Measurements from ENCODE around the gene CREBBP. TPM values are rescaled to one million over a fixed set of nuclear protein-coding genes. Genes with fewer than 3 reads are reported as not detected.

The CREBBP gene
- total RNA-seq, 1 donor from 2014 or later = 131 TPM

DNA sequence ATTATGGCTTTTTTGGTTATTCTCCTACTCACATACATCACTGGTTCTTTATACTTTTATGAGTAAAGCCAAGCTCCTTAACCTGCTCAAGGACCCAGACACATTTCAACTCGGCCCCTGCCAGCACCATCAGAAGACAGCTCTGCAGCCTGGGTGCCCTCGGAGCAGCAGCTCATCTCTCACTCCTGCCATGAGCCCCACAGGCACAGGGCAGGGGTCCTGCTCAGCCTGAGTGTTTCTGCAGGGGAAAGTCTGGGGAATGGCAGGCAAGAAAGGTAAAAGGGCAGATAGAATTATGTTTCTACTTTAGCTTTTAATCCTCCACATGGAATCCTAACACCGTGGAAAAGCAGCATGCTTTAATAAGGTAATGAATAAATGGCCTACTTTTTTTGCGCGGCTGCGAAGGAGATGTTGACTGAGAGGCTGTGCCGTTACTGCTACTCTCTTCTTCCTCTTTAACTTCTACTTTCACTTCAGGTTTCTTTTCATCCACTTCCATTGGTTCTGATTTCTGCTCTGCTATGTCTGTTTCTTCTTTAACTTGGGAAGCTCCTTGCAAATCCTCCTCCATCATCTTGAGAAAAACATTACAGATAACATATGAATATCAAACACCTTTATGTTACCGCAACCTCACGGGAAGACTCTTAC, 113.1 kb downstream of the CREBBP start:
- CTCF ChIA-PET = no interaction called here
- POLR2A ChIA-PET = interaction anchor here (1.0 kb wide), 1 partner anchor 50 kb away, joined by 4 read pairs; the partner anchor contains the start of gene TRAP1
- no peaks in the 10 kb centered on the region for H3K9me3 Mint-ChIP-seq
- no peaks in the 10 kb centered on the region for H3K27me3 Mint-ChIP-seq
- peak overlapping the region; percentile 13 for H3K27ac Mint-ChIP-seq
- peak; percentile 37 for ATAC-seq (ENCODE audit: low read depth)
- TF ChIP-seq, protein P1, sequence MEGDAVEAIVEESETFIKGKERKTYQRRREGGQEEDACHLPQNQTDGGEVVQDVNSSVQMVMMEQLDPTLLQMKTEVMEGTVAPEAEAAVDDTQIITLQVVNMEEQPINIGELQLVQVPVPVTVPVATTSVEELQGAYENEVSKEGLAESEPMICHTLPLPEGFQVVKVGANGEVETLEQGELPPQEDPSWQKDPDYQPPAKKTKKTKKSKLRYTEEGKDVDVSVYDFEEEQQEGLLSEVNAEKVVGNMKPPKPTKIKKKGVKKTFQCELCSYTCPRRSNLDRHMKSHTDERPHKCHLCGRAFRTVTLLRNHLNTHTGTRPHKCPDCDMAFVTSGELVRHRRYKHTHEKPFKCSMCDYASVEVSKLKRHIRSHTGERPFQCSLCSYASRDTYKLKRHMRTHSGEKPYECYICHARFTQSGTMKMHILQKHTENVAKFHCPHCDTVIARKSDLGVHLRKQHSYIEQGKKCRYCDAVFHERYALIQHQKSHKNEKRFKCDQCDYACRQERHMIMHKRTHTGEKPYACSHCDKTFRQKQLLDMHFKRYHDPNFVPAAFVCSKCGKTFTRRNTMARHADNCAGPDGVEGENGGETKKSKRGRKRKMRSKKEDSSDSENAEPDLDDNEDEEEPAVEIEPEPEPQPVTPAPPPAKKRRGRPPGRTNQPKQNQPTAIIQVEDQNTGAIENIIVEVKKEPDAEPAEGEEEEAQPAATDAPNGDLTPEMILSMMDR (IDR thresholded peaks at IDR 0.05) = no peak
- peaks cover 11% of the 10 kb centered on the region for H3K4me1 Mint-ChIP-seq
- peaks cover 86% of the 10 kb centered on the region for H3K36me3 Mint-ChIP-seq (ENCODE audit: low read depth)
- no peak for DNase-seq
- intact Hi-C loops (cut with micrococcal nuclease) = no loop called here
- H3K4me3 Mint-ChIP-seq = no peak overlapping the region

DNA sequence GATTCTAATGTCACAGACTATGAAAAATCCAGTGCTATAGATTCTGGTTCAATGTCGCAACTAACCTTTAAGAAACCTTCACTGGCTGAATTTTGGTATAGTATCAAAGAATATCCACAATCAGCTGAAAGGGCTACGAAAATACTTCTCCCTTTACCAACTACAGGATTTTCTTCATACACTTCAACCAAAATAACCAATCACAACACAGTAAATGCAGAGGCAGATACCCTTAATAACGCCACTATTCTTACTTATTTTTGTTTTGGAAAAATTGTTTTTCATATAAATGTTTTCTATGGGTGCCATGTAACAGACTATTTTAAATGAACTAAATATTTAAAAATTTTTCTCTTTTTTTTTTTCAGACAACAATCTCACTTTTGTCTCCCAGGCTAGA, 114.3 kb downstream of the CREBBP start:
- ChIA-PET CTCF (no interaction called here), POLR2A (interaction anchor here (0.7 kb wide), 1 partner anchor 94 kb away, joined by 3 read pairs; no protein-coding TSS in a partner anchor)
- intact Hi-C loops (cut with micrococcal nuclease) = no loop called here
- H3K36me3 Mint-ChIP-seq (ENCODE audit: low read depth) = peaks cover 91% of the 10 kb centered on the region
- no peak overlapping the region for H3K27ac Mint-ChIP-seq
- ATAC-seq (ENCODE audit: low read depth) = no peak
- DNase-seq = no peak
- no peaks in the 10 kb centered on the region for H3K27me3 Mint-ChIP-seq
- peaks cover 11% of the 10 kb centered on the region for H3K4me1 Mint-ChIP-seq
- no peaks in the 10 kb centered on the region for H3K9me3 Mint-ChIP-seq
- H3K4me3 Mint-ChIP-seq = no peak overlapping the region
- TF ChIP-seq, protein P1 (IDR thresholded peaks at IDR 0.05) = no peak

DNA sequence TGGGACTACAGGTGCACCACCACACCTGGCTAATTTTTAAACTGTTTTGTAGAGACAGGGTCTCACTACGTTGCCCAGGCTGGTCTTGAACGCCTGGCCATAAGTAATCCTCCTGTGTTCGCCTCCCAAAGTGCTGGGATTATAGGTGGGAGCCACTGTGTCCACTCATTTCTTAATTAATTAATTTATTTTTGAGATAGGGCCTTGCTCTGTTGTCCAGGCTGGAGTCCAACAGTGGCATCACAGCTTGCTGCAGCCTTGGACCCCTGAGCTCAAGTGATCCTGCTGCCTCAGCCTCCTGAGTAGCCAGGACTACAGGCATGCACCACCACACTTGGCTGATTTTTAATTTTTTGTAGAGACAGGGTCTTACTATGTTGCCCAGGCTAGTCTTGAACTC, 116.1 kb downstream of the CREBBP start:
- intact Hi-C loops (cut with micrococcal nuclease) = no loop called here
- no peak for DNase-seq
- no peak for ATAC-seq (ENCODE audit: low read depth)
- ChIA-PET CTCF (no interaction called here), POLR2A (no interaction called here)
- no peaks in the 10 kb centered on the region for H3K27me3 Mint-ChIP-seq
- H3K4me1 Mint-ChIP-seq = peaks cover 11% of the 10 kb centered on the region
- no peak overlapping the region for H3K27ac Mint-ChIP-seq
- no peaks in the 10 kb centered on the region for H3K9me3 Mint-ChIP-seq
- H3K36me3 Mint-ChIP-seq (ENCODE audit: low read depth) = peaks cover 88% of the 10 kb centered on the region
- no peak overlapping the region for H3K4me3 Mint-ChIP-seq
- TF ChIP-seq, protein P1 (IDR thresholded peaks at IDR 0.05) = no peak

DNA sequence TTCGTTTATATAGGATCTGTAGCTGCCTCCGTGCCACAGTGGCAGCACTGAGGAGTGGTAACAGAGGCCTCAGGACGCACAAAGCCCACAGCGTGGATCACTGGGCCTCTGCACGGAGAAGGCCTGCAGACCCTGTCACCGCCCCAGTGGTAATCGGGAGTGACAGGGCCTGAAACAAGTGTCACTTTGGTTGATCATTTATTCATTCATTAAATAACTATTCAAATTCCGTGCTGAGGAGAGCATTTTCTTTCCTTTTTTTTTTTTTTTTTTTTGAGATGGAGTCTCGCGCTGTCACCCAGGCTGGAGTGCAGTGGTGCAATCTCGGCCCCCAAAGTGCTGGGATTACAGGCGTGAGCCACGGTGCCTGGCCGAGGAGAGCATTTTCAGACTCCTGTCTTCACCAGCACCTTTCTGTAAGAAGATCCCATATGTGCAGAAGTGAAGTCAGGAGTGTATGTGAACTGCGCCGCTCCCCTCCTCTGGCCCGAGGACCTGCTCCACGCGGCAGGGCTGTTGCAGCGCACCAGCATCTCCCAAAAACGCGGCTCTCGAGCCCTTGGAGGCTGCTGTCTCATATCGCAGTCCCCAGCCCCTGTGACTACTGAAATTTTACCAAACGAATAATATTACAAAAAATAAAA, 118.3 kb downstream of the CREBBP start:
- Mint-ChIP-seq H3K4me3 (no peak overlapping the region), H3K27me3 (no peaks in the 10 kb centered on the region), H3K36me3 (ENCODE audit: low read depth) (peaks cover 90% of the 10 kb centered on the region), H3K4me1 (peaks cover 4% of the 10 kb centered on the region), H3K27ac (no peak overlapping the region), H3K9me3 (no peaks in the 10 kb centered on the region)
- ATAC-seq (ENCODE audit: low read depth) = no peak
- no peak for DNase-seq
- CTCF ChIA-PET = no interaction called here
- intact Hi-C loops (cut with micrococcal nuclease) = no loop called here
- POLR2A ChIA-PET = no interaction called here
- TF ChIP-seq, protein P1 (IDR thresholded peaks at IDR 0.05) = no peak

DNA sequence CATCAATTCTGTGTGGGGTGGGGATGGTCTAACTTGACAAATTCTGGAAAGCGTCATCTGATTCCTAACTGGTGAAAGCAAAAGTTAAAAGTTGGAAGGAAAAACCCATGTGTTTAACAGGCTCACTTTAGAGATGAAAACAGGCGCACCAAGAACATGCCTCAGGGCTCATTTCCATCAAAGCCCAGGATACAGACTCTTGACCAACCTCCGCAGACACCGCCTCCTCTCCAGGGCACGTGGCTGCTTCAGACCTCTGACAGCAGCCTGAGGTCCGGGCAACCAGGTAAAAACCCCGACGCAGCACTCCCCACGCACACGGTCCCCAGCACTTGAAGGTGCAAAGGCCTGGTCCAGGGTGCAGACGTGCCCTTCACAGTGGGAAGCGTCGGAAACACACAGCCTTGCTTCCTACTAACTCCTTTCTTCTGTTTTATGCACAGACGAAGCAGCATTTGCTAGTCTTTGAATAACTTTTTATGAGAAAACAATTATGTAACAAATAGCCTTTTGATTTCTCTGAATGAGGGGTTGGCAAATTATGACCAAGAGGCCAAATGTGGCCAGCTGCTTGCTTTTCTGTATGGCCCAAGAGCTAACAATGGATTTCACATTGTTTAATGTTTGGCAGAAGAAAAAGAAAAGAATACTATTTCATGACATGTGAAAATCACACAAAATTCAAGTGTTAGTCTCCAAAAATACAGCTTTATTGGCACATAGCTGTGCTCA, 119.0 kb downstream of the CREBBP start:
- no peak overlapping the region for H3K4me3 Mint-ChIP-seq
- no peaks in the 10 kb centered on the region for H3K4me1 Mint-ChIP-seq
- ATAC-seq (ENCODE audit: low read depth) = no peak
- CTCF ChIA-PET = no interaction called here
- POLR2A ChIA-PET = no interaction called here
- H3K27me3 Mint-ChIP-seq = no peaks in the 10 kb centered on the region
- no peaks in the 10 kb centered on the region for H3K9me3 Mint-ChIP-seq
- no peak for DNase-seq
- H3K36me3 Mint-ChIP-seq (ENCODE audit: low read depth) = peaks cover 89% of the 10 kb centered on the region
- TF ChIP-seq, protein P1 (IDR thresholded peaks at IDR 0.05) = no peak
- H3K27ac Mint-ChIP-seq = no peak overlapping the region
- intact Hi-C loops (cut with micrococcal nuclease) = no loop called here

All from activated B cell treated with CpG ODN at 0.5 μM for 24 hours (primary cell).